D341Med (cell line): ENCODE measurements around the gene ODAD3.
"Not testable (repeated sequence)": the region's sequence is repeated elsewhere in the genome, so short reads cannot be mapped to it uniquely, and the experiment has no call there.

Experiments
- DNase-seq: peaks from one replicate; pipeline ENCODE4 v3.0.0; 2012; ENCODE audit warnings: low spot score

ODAD3 gene

DNA sequence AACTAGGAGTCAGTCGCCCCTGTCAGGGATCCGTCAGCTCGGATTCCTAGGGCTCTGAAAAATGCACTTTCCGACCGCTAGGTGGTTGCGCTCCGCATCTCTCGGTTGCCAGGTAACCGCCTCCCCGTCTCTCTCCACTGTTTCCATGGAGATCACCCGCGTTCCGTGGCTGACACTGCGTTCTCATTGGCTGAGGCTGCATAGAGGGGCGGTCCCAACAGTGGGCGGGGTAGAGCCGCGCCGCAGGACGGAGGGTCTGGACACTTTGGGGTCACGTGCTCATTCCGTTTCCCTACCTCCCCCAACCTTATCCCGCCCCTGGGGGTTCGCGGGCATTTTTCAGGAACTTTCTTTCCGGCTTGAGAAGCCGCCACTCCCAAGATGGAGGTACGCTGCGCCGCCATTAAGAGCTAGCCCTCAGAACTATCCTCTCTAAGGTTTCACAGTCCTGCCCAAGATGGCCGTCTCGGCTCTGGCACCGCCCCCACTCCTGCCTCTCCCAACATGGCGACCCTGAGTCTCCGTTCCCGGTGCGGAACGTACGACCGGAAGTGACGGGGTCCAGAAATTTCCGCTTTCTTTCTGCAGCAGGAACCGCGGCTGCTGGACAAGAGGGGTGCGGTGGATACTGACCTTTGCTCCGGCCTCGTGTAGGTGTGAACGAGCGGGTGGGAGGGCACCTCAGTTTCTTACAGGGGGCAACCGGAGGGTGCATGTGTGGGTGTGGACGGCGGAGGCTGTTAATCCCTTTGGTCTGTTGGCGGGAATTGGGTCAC is at the start of gene ODAD3, which contains the start of gene PRKCSH:
Gene ODAD3, minus strand, starts transcription at position 65 of the 776 bp plus-strand sequence. CDS start 105 bp downstream, outside the sequence.
Gene PRKCSH, plus strand, starts transcription at position 579 of the 776 bp plus-strand sequence. CDS start 483 bp downstream, outside the sequence.
- peak; percentile 99 for DNase-seq

DNA sequence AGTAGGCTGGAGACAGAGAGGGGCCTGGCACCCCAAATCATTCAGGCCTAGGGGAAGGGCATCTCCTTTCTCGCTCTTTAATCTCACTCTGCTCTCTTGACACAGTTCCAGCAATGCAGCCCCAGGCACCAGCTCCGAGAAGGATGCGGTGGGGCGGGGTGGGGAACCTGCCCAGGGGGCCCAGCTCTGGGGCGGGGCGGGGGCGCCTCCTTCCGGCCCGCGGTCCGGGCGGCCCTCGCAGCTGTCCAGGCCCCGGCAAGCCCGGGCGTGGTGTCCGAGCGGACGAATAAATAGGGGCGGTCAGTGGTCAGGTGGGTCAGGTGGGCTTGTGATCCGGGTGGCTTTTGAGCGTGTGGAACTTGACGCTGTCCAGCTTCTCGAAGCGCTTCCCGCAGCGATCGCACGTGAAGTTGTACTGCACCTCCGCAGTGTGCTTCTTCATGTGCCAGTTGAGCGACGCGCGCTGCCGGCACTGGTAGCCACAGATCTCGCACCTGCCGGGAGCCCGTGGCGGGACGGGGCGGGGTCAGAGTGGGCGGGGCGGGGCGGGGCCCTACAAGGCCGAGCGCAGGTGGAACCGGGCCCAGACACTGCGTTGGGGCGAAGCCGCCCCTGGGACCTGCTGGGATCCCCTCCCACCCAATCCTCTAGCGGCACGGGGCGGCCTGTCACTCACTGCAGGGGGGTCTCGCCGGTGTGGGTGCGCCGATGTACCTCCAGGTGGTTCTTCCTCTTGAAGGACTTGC is 48.6 kb upstream of the ODAD3 start:
- peak; percentile 31 for DNase-seq

DNA sequence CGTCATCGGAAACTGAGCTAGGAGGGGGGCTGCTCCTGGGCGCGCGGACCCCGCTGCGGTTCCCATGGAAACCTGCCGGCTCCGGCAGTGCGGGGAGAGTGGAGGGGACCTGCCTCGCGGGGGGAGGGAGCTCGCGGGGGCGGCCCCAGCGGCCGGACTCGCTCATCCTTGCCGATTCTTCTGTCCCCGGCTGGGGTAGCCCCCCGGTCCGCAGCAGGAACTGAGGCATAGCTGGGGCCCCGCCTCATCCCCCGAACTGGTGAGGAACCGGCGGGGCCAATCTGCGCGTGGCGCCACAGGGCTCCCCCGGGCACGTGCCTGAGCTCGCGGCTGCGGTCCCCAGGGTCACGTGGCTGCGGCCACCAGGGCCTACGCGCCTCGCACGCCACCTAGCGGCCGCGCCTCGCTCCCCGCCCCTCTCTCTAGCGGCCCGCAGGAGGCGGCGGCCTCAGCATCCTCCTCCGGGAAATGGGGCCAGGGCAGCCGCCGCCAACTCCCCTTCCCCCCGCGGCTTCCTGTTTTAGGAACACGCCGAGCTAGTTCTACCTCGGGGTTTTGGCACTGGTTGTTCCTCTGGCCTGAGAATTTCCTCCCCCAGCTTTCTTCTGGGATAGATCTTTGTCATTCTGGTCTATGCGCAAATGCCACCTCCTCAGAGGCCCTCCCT is 47.6 kb upstream of the ODAD3 start:
- peak; percentile 97 for DNase-seq

DNA sequence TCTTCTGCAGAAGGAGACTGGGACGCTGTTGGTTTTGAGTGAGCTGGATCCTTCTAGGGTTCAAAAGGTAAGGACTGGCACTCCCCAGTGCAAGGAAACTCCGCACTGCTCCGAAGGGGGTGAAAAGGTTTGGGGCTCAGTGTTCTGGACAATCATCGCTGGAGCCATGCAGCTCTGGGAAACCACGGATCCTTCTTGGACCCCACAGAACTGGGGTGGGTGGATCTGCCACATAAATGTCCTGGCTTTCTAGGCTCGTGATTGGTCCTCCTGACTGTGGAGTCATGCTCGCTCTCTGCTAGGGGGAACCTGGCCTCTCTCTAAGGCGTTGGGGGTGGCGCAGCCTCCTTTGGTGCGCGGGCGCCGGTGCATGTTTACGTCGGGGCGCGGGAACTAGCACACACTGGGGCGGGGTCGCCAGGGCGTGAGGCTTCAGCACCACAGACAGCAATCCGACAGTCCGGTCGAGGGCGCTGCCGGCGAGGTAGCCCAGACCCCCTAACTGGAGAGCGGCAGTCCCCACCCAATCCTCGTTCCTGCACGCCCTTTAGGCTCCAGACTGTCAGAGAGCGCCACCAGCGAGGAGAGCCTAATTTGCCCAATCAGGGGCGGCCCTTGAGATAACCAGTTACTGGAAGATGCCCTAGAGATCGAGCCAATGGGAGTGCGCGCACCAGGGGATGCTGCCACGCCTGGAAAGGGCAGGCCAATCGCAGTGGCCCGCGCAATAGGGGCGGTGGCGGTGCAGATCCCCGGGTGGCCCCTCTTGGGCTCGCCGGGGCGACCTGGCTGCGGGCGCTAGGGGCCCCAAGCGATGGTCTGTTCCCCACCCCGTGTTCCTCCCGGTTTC is 46.8 kb upstream of the ODAD3 start:
- DNase-seq = peak; percentile 95

DNA sequence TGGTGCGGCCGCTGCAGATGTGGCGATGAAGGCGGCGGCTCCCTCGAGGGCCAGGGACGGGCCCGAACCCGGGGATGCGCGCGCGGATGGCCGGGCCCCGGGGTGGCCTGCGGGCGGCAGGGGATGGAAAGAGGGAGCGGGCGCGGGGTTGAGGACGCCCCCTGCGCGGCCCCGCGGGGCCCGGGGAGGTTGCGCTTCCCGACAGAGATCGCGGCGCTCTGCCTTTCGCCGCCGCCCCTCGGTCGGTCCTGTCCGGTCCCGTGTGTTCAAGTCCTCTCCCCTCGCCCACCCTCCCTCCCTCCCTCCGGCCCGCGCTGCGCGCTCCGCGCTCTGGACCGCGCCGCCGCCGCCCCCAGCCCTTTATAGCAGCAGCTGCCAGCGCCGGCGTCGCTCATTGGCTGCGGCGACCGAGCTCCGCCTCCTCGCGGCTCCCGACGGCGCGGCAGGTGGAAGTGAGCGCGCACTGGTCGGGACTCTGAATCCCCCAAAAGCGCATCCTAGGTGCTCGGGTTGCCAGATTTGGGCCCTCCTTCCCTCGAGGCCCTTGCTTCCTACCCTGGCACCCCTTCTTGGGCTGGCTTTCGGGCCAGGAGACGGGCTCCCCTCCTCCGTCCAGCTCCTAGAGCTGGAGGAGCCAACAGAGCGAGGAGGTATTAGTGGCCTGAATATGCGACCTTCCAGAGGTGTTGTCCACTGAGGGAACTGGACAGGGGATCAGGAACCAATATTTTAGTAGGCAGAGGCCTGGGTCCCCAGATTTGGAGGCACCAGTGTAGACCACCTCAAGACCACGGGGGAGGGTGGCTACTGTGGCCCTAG is 46.0 kb upstream of the ODAD3 start, which contains the start of gene ELAVL3:
Gene ELAVL3, minus strand, starts transcription at position 332 of the 819 bp plus-strand sequence. CDS start 438 bp downstream, outside the sequence.
- peak; percentile 87 for DNase-seq

DNA sequence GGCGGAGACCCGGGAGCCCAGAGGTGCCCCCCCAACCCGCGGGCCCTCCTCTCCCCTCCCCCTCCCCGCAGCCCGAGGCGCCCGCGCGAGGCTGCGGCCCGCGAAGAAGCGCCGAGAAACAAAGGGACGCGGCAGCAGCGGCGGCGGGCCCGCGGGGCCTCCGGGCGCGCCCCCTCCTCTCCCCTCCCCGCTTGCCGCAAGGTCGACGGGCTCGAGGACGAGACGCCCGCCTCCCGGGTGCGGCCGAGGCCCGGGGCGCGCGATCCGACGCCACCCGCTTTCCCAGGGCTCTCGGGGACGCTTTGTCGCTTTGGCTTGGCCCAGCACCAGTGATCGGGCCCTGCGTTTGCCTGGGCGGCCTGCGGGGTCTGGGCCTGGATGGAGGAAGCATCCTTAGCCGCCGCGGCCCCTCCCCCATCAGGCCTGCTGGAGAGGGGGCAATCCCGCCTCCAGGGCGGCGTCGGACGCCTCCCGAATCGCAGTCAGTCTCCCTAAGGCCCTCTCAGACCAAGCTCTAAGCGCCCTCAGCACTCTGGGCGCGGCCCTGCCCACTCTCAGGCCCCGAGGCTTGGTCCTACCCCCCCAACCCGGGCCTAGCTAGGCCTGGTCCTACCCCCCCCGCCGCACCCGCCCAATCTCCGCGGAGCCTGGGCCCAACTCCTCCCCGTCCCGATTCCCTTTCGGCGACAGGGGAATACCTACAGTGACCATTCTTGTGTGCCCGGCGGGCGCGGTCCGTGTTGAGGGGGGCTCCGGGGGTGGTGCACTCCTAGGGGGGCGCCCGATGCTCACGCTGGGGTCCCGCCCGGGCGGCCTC is 45.2 kb upstream of the ODAD3 start:
- DNase-seq = peak; percentile 63

DNA sequence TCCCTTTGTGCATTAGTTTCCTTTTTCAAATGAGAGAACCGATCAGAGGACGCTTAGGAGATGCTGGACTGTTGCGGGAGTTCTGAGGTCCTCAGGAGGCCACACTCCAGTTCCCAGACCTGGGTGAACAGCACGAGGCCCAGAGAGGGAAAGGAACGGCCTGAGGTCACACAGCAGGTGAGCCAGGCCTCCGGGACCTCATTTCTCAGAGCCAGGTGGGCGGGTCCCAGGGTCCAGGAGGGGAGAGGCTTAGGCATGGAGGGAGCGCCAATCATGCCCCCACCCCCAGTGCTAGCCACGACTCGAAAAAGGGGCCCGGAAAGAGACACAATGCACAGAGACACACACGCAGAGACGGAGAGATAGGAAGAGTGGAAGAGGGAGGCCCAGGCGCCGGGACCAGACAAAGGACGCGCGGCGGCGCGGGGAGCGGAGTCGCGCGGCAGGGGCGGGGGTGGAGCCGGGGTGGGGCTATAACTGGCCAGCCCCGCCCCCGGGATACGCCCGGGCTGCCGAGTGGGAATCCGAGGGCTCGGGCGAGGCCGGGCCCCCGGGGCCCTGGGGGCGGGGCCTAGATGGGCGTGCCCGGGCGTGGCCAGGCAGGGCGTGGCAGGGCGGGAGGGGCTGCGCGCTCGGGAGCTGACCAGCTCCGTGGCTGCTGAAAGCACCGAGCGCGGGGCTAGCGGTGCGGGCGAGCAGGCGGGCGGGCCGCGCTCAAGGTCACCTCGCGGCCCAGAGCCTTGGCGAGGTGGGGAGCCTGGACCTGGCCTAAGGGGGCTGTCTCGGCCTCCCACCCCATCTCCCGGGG is 44.4 kb upstream of the ODAD3 start:
- DNase-seq = peak; percentile 97

DNA sequence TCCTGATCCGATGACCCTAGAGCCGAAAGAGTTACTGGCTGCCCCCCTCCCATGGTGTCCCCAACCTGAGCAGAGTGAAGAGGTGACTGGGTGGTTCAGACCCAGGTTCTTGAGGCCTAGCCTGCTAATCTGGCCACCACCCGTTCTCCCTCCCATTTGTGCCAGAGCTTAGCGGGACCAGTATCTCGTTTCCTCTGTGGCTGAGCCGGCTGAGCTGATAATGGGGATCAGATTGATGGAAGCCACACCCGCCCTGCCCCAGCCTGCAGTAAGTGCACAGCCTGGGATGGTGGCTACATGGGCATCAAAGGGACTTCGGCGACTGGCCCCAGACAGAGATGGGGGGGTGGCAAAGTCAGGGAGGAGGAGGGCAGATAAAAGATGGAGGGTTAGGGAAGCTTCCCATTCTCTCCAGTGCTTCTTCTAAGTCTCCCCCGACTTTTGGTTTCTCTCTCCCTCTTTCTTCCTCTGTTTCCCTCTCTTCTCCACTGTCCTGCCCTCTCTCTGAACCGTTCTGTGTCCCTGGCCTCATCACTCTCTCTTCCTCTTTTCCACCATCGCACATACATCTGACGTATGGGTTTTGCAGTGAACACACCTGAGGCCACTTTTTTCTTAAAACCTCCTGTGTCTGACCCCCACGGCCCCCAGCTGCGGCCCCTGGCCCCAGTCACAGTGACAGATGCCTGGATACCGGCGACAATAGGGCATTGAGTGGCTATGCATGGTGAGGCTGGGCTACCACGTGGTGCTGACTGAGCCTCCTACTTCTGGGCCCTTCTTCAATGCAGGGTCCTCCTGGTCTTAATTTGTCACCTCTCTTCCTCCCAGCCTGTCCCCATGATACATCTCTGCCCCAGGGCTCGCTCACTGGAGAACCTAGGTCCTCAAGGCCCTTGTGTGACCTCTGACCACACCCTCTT is 43.5 kb upstream of the ODAD3 start:
- peak; percentile 85 for DNase-seq

DNA sequence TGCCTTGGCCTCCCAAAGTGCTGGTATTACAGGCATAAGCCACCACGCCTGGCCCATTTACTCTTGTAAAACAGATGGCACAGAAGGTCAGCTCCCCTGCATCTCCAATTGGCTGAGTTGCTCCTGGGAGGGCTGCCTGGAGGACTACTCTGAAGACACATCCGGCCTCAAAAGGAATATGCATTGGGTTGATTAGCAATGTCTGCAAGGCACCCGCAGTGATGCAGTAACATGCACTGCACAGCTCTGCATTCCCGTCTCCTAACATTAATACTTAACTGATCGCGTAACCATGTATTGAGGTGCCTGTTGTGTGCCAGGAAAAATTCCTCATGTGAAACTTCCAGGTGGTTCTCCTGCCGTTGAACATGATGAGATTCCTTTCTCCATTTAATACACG is 40.9 kb upstream of the ODAD3 start:
- no peak for DNase-seq

DNA sequence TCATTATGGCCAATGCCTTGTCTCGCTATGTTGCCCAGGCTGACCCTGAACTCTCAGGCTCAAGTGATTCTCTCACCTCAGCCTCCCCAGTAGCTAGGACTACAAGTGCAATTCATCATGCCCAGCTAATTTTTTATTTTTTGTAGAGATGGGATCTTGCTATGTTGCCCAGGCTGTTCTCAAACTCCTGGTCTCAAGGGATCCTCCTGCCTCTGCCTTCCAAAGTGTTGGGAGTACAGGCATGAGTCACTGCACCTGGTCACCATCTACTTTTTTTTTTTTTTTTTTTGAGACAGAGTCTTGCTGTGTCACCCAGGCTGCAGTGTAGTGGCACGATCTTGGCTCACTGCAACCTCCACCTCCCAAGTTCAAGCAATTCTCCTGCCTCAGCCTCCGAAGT is 40.4 kb upstream of the ODAD3 start:
- DNase-seq = not testable (repeated sequence)

DNA sequence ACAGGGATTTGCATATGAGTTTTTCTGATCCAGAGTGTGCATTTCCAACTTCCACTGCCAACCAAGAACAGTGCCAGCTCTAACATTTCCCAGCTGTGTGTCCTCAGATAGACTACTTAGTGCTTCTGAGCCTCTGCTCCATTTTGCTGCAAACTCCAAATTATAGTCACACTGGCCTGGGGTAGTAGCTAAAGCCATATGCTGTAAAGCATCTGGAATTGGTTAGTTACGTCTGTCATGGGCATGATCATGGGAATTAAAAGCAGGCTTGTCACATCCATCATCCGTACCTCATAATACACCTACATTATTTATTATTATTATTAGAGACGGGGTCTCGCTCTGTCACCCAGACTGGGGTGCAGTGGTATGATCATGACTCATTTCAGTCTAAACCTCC is 38.8 kb upstream of the ODAD3 start:
- DNase-seq = no peak

DNA sequence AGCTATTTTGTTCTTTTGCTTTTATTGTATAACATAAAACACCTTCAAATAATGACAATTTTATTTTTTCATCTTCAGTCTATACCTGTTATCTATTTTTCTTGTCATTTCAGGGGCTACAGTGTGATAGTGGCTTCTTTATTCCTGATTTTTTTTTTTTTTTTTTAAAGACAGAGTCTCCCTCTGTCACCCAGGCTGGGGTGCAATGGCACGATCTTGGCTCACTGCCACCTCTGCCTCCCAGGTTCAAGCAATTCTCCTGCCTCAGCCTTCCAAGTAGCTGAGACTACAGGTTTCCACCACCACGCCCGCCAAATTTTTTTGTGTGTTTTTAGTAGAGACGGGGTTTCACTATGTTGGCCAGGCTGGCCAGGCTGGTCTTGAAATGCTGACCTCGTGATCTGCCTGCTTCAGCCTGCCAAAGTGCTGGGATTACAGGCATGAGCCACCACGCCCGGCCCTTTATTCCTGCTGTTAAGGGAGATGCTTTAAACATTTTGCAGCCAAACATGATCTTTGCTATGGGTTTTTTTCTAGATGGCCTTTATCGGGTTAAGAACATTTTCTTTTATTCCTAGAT is 33.4 kb upstream of the ODAD3 start:
- not testable (repeated sequence) for DNase-seq

DNA sequence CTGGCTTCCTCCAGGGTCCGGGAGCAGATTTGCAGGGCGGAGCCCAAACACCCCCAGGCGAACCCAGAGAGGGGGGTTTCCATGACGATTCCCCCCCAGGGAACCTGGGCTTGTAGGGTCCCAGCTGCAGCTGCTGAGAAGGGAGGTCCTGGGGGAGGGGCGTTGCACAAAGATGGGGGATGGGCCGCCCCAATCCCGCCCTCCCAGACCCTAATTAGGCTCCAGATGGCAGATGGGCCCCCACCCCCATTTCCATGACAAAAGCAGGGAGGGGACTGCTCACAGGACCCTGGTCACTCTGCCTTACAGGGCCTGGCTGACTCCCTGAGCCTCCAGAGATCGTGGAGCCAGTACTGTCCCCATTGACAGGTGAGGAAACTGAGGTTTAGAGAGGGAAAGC is 30.7 kb upstream of the ODAD3 start:
- DNase-seq = no peak

DNA sequence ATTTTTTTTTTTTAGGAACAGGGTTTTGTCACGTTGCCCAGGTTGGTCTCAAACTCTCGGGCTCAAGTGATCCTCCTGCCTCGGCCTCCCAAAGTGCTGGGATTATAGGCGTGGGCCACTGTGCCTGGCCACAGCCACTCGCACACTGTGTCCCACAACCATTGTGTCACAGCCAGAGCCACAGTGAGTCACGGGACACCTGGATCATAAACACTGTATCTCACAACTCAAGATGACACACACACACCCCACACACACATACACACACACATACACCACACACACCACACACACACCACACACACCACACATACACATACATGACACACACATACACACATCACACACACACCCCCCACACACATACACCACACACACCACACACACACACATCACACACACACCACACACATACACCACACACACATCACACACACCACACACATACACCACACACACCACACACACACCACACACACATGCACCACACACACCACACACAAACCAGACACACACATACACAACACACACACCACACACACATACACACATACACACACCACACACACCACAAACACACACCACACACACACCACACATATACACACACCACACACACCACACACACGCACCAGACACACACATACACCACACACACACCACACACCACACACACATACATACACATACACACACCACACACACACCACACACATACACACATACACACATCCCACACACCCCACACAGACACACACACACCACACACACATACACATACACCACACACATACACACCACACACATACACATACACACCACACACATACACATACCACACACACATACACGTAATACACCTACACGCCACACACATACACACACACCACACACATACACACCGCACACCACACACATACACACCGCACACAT is 29.7 kb upstream of the ODAD3 start:
- DNase-seq = no peak

DNA sequence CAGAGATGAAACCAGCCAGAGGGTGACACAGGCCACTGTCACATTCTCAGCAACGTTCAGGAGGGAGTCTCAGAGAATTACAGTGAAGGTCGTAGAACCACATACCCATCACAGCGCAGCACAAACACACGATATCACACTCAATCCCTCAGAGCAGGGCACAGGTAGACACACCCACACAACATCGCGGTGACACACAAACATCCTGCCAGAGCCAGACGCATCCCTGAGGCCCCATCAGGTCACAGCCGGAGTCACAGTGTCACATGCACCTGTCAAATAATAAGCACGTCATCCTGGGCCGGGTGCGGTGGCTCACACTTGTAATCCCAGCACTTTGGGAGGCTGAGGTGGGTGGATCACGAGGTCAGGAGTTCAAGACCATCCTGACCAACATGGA is 28.5 kb upstream of the ODAD3 start:
- no peak for DNase-seq

DNA sequence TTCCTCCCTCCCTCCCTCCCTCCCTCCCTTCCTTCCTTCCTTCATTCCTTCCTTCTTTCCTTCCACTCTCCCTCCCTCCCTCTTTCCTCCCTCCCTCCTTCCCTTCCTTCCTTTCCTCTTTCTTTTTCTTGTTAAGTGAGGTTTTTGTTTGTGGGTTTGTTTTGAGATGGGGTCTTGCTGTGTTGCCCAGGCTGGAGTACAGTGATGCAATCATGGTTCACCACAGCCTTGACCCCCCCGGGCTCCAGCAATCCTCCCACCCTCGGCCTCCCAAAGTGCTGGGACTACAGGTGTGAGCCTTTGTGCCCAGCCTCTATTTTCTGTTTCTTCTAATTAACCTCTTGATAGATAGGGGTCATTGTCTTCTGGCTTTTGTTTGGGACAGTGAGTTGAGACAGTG is 26.5 kb upstream of the ODAD3 start:
- no peak for DNase-seq
